GM21576 (cell line): ENCODE data around the gene NUDT1.

ENCODE experiments used
- ATAC-seq: cut with Tn5 transposase; IDR thresholded peaks from one replicate; pipeline ENCODE4 v1.9.1; 2021; ENCODE audit warnings: mild to moderate bottlenecking, moderate library complexity; ENCODE audit not compliant: unreplicated experiment

The NUDT1 gene

GRCh38 chr7:2241580-2242540 lies at the start of gene NUDT1, which contains the start of gene MRM2:
NUDT1 (plus strand) TSS chr7:2242226; CDS start chr7:2244575, 2,349 bp downstream.
MRM2 (minus strand) TSS chr7:2242205; CDS start chr7:2242169, 36 bp downstream.
- ATAC-seq: peak; percentile 55

- no peak for ATAC-seq
These were observed 49.0 kb upstream of the NUDT1 start for GRCh38 chr7:2192831-2193534.

GRCh38 chr7:2193575-2194305 lies 48.3 kb upstream of the NUDT1 start:
- no peak for ATAC-seq

- no peak for ATAC-seq
These were observed 46.4 kb upstream of the NUDT1 start for GRCh38 chr7:2195400-2196246.

- no peak for ATAC-seq
These were observed 45.3 kb upstream of the NUDT1 start for GRCh38 chr7:2196381-2197378.

- ATAC-seq: no peak
These were observed 44.4 kb upstream of the NUDT1 start for GRCh38 chr7:2197436-2198155.

- no peak for ATAC-seq
These were observed 43.8 kb upstream of the NUDT1 start for GRCh38 chr7:2198206-2198605.

- no peak for ATAC-seq
These were observed 43.3 kb upstream of the NUDT1 start for GRCh38 chr7:2198760-2199159.

- no peak for ATAC-seq
These were observed 42.5 kb upstream of the NUDT1 start for GRCh38 chr7:2199528-2199927.

GRCh38 chr7:2199956-2200583 lies 42.0 kb upstream of the NUDT1 start:
- ATAC-seq: no peak

- no peak for ATAC-seq
These were observed 41.4 kb upstream of the NUDT1 start for GRCh38 chr7:2200584-2200980.

GRCh38 chr7:2201128-2201527 lies 40.9 kb upstream of the NUDT1 start:
- ATAC-seq: no peak

GRCh38 chr7:2201686-2202360 lies 40.2 kb upstream of the NUDT1 start:
- ATAC-seq: no peak

- ATAC-seq: no peak
These were observed 39.7 kb upstream of the NUDT1 start for GRCh38 chr7:2202361-2202761.

GRCh38 chr7:2202901-2203765 lies 38.9 kb upstream of the NUDT1 start:
- no peak for ATAC-seq

- ATAC-seq: no peak
These were observed 38.2 kb upstream of the NUDT1 start for GRCh38 chr7:2203766-2204300.
